GM20000 (cell line): ENCODE data around the gene NADK.

Source experiments
- DNase-seq: peaks from one replicate; pipeline ENCODE4 v3.0.0; 2012; ENCODE audit warnings: low spot score
- CTCF ChIP-seq: IDR thresholded peaks from 2 replicates; pipeline ENCODE4 v1.5.1; 2012; ENCODE audit warnings: mild to moderate bottlenecking, control low read depth; ENCODE audit errors: extremely low read depth, missing control alignments

NADK gene

DNA sequence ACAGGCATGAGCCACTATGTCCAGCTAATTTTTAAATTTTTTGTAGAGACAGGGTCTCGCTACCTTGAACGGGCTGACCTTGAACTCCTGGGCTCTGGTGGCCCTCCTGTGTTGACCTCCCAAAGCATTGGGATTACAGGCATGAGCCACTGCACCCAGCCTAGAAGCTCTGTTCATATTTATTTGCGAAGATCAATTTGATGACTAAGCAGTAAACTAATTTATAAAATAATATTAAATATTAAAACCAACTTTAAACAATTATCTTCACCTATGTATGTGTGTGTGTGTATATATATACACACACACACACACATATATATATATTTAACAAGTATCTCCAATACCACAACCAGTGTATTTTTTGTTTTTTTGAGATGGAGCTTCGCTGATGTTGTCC lies 4.4 kb downstream of the NADK start:
- DNase-seq, result no peak
- TF ChIP-seq CTCF, result no peak

GRCh38 chr1:1771096-1771495 lies 7.2 kb downstream of the NADK start:
- TF ChIP-seq CTCF, result no peak
- no peak for DNase-seq

- TF ChIP-seq CTCF, result no peak
- no peak for DNase-seq
These were observed 8.2 kb downstream of the NADK start for GRCh38 chr1:1770102-1770501.

GRCh38 chr1:1768249-1768992 lies 9.8 kb downstream of the NADK start:
- no peak for DNase-seq
- TF ChIP-seq CTCF, result no peak

GRCh38 chr1:1764876-1765470 lies 13.3 kb downstream of the NADK start:
- no peak for DNase-seq
- no peak for TF ChIP-seq CTCF

- no peak for DNase-seq
- no peak for TF ChIP-seq CTCF
These were observed 14.3 kb downstream of the NADK start for GRCh38 chr1:1763657-1764621.
